Measurements from ENCODE around the gene HCN2.

- TF ChIP-seq, protein P1, sequence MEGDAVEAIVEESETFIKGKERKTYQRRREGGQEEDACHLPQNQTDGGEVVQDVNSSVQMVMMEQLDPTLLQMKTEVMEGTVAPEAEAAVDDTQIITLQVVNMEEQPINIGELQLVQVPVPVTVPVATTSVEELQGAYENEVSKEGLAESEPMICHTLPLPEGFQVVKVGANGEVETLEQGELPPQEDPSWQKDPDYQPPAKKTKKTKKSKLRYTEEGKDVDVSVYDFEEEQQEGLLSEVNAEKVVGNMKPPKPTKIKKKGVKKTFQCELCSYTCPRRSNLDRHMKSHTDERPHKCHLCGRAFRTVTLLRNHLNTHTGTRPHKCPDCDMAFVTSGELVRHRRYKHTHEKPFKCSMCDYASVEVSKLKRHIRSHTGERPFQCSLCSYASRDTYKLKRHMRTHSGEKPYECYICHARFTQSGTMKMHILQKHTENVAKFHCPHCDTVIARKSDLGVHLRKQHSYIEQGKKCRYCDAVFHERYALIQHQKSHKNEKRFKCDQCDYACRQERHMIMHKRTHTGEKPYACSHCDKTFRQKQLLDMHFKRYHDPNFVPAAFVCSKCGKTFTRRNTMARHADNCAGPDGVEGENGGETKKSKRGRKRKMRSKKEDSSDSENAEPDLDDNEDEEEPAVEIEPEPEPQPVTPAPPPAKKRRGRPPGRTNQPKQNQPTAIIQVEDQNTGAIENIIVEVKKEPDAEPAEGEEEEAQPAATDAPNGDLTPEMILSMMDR (IDR thresholded peaks at IDR 0.05): no peak
- TF ChIP-seq, protein P2, sequence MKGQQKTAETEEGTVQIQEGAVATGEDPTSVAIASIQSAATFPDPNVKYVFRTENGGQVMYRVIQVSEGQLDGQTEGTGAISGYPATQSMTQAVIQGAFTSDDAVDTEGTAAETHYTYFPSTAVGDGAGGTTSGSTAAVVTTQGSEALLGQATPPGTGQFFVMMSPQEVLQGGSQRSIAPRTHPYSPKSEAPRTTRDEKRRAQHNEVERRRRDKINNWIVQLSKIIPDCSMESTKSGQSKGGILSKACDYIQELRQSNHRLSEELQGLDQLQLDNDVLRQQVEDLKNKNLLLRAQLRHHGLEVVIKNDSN (CRISPR knock-in tag; IDR thresholded peaks at IDR 0.05): no peak
- TF ChIP-seq FOXP4 (CRISPR knock-in tag; IDR thresholded peaks at IDR 0.05): no peak
- no peak for TF ChIP-seq NR2C2 (CRISPR knock-in tag; IDR thresholded peaks at IDR 0.05)
Measured at GRCh38 chr19:548886-549830, 40.5 kb upstream of the HCN2 start.

Measured in WTC11 (cell line).